ENCODE results near the gene PCED1B.
"Not testable (repeated sequence)": the region's sequence is repeated elsewhere in the genome, so short reads cannot be mapped to it uniquely, and the experiment has no call there.

Gene PCED1B

DNA sequence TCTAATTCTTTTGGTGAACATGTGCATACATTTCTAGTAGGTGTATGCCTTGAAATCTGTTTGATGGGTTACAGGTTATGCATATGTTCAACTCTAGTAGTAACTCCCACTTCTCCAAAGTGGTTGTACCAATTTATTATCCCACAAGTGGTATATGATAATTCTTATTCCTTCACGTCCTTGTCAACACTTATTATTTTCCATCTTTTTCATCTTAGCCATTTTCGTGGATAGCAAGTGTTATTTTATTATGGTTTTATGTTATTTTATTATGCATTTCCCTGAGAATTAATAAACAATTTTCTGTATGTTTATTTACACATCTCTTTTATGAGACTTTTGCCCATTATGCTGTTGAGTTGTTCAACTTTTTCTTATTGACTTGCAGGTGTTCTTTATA, 11.6 kb downstream of the PCED1B start:
- DNase-seq = no peak

DNA sequence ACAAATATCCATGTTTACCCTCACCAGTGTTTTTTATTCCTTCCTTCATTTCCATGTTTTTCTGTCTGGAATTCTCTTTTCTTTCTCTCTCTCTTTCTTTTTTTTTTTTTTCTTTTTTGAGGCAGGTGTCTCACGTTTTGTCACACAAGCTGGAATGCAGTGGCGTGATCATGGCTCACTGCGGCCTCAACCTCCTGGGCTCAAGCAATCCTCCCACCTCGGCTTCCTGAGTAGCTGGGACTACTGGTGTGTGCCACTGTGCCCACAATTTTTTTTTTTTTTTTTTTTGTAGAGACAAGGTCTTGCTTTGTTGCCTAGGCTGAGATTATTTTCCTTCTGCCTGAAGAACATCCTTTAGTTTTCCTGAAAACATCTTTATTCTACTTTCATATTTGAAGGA, 15.4 kb downstream of the PCED1B start:
- no peak for DNase-seq

DNA sequence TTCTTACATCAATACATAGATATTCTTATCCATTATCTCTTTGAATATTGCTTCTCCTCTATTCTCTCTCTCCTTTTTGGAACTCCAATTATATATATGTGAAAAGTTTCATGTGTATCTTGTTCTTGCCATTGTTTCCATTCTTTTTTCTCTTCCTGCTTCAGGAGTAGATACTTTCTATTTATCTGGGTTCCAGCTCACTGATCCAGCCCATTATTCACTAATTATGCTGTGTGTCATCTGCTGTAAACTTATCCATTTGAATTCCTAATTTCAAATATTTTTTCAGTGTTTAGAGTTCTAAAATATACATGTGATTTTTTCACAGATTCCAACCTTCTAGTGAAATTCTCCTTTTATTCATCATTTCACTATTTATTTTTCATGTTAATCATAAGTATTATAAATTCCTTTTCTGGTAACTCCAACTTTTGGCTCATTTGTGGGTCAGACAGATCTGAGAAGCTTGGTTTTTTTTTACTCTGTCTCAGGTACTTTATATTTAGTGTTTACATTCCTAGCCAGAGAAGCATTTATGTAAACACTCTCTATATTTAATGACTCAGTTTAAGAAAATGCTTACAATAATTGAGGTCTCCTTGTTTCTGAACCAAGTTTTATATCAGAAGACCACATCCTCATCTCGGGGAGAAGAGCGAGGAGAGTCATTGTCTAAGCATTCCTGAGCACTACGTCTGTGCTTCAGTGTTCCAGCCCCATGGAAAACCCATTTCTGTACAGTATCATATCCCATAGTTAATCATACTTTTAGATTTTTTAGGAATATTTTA, 16.2 kb downstream of the PCED1B start:
- DNase-seq = no peak

DNA sequence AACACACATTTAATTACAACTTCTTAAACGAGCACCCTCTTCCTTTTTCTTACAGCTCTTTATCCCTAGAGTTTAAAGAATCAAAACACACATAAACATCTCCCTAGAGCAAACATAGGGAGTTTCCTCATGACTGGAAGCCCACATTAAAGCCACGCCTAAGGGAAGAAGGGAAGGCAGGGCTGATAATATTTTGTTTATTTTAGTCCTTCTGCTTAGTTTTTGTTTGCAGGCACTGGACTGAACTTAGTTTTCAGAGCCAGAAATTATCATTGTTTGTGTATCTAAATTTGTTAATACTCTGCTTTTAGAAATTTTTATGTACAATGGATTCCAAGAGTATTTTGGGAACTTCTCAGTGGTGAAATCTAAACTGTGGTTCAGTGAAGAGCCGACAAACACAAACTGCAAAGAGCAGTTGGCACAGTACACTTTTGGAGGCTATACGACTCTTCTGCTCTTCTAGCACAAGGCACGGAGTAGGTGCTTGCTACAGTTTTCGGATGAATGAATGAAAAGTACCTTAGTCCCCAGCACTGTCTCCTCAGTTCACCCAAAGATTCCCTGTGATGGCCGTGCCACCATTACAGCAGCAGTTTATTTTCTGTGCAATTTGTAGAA, 18.0 kb downstream of the PCED1B start:
- DNase-seq = no peak

DNA sequence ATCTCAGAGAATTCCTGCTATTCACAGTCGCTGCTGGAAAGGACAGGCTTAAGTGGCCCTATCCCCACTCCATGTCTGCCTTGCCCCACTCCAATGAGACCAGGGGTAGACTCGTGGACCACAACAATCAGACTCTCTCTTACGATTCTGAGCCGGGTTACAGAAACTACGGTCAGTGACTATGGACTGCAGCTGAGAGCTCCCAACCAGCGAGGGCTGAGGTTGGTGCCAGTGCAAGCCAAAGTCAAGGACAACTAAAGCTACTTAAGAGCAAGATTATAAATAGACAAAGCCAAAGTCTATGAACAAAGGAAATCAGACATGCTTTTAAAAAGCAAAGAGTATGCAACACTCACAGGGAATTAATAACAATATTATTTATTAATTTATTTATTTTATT, 18.7 kb downstream of the PCED1B start:
- no peak for DNase-seq

DNA sequence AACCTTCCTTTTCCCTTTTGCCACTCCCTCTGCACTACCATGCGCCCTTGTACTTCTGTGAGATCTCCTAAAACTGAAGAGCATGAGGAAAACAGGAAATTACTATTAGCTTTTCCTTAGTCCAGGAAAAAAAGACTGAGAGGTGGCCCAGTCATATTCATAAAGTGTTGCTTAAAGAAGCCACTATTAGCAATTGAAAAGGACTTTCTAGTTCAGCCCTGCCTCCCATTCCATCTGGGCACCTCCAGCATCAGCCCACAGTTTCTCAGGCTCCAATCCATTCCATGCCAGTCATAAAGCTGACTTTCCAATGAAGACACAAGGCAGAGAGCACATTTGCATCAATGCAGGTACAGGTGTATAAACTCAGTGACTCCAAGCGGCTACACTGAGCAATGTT, 20.2 kb downstream of the PCED1B start:
- DNase-seq = no peak

DNA sequence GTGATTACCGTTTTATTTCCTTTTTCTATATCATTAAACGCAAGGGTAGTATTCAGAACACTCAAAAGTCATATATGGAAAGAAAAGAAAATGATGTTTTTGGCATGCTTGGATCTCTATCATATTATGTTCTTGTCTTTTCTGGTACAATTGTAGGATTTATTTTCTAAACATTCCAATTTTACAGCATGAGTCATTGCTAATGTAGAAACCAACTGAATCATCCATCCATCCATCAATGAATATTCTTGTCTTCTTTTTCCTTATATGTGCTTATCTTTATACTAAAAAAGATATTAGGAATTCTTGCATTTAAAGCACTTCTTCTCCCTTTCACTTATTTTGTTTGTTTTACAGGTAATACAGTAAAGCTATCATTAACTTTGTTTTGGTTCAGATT, 20.7 kb downstream of the PCED1B start:
- no peak for DNase-seq

DNA sequence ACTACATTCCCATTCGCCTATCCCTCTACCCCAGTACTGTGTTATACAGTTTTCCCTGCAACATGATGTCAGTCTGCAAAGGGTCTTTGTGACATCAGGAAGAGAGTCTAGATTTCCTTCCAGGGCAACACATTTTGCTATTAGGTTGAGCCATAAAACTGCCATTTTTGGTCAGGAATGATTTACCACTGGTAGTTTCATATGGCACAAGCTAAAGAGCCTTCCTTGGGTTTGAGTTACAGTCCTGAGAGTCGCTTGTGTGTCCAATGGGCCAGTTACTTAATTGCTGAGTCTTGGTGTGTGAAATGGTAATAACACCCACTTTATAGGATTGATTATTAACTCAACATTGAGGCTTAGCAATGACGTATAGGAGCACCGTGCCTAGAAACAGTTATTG, 23.0 kb downstream of the PCED1B start:
- DNase-seq = no peak

DNA sequence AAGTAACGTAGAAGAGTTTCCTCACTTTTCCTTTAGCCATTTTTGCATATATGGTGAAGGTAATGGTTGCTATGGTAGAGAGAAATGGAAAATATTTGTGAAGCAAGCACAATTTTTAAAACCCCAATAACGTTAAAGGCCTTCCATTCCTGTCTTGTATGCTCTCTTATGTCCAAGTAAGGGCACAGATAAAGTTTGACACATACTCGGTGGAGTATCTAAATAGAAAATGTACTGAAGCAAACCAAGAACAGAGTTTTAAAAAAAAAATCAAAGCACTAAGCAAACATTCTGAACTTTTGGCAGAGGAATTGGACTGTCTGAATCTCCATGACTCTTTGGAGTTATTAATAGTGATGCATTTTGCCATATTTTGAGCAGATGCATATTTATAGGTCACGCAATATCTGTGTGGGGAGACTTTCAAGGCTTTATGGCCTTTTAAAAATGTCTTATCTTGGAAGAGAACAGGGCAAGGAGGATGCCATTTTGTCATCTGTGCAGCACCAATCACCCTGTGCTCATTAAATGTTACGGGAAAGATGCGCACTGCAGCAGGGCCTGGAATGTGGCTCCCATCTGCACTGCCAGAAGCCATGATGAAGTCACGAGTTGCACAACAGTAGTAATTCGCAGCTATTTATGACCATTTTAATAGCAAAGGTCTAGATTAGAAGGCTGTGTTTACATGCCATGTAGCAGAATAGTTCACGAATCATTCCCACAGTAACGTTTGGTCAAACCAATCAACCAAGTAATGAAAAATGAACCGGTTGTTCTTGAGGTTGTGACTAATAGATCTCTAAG, 23.6 kb downstream of the PCED1B start:
- no peak for DNase-seq

DNA sequence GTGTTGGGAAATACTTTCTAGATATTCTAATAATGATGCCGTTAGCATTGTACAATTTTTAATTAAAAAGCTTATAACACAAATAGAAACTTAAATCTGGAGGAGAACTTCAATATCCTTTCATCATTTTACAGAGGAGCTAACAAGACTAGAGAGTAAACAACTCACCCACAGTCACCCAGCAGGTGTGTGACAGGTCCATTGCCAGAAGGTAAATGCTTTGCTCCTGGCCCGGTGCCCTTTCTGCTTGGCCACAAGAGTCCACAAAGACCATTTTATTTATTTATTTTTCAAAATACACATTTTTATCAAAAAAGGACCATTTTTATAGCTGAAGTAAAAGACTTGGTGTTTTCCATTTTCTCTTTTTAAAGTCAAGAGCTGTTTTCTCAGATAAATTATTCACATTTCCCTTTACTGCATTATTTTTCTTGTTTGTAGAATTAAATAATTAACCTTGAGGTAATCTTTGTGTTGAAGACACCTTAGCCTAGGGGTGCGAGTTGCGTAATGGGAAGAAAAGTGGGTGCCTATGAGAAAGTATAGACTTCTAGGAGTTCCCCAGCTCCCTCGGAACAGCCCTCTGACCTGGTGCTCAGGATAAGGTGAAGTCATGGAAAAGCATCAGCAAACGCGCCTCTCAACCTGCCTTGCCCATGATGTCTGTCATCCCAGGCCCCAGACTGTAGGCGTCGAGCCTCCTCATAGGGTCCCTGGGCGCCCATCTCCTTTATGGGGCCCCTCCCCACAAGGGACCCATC, 26.7 kb downstream of the PCED1B start:
- DNase-seq = no peak

DNA sequence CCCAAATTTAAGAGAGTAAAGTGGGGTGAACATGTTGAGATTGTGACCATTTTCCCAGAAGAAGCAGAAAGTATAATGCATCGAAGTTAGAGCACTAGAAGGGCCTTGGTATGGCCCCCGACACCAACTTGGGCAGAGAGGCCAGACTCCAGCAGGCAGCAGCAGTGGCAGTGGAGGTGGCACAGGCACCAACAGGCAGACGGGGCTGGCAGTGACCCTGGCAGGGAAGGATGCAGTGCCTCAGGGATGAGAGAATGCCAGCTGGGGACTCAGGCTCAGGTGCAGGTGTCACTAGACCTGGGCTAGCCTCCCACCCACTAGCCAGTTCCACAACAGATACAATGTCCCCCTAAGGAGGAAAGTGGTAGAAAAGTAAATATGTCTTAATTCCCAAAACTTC, 28.0 kb downstream of the PCED1B start:
- DNase-seq = no peak

DNA sequence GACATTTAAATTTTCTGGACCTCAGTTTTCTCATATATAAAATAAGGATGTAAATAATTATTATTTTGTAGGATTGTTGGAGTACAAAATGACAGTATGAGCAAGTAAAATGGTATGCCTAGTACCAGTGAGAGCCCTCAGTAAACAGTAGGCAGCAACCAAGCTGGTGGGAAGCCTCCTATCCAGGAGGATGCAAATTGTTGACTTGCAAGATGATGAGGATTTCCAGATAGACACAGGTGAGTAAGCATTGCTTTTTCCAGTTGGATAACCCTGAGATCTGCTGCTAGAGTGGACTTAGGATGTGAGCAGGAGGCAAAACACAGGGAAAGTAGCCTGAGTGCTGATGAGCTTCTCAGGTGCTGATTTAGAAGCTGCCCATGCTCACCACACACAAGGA, 28.5 kb downstream of the PCED1B start:
- no peak for DNase-seq

DNA sequence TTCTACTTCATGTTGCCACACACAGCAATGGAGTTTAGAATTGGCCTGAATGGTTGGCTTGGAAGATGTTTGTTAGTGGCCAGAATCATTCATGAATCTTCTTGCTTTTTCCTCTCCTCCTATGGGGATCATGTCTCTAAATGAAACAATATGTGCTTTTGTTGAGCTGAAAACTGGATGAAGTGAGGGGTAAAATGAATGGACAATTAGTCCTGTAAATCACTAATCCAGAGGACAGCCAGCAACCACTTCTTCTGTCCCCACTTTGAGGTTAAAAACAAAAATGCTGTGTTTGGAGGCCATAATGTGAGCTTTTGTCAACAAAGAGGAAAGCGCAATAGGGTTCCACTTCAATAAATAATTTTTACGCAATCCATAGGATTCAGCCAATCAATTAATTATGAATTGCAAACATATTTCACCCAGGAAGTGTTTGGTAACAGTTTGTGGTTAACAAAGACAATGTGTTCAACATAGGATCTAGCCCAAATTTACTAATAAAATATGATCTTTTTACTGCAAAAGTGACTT, 30.7 kb downstream of the PCED1B start:
- DNase-seq = no peak

DNA sequence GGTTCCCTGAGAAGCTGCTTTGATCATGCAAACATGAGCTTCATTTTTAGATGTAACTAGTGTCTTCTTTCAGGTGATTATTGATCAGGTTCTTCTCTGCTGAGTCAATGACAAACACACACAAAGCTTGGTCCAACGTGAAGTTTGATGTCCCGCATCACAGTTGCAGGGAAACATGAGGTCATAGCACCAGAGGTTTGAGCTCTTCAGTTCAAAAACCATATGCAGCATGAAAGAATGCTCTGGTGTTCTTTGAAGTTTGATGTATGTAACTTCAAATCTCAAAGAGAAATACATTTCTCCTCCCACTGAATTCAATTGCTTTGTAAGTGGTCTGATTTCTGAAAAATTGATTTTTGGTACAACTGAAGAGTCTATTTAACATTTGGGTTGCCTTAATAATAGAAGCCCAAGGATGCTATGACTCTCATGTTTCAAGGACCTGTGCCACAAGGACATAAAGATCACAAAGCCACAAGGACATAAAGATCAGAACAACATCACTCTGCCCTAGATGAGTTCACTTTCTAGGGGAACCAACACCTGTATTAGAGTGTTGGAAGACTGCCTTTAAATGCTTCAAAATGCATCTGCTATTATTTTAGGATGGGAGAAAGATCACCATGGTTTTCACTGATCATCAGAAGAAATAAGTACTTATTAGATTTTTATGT, 31.4 kb downstream of the PCED1B start:
- no peak for DNase-seq

DNA sequence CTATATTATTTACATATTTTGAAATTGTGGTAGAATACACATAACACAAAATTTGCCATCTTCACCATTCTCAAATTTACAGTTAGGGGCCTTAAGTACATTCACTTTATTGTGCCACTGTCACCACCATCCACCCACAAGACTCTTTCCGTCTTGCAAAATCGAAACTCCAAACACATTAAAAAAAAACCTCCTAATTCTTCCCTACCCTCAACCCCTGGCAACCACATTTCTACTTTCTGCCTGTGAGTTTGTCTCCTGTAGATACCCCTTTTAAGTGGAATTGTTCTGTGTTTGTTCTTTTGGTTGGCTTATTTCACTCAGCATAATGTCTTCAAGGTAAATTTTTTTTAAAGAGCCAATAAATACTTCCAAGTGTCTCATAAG, 32.0 kb downstream of the PCED1B start:
- no peak for DNase-seq

DNA sequence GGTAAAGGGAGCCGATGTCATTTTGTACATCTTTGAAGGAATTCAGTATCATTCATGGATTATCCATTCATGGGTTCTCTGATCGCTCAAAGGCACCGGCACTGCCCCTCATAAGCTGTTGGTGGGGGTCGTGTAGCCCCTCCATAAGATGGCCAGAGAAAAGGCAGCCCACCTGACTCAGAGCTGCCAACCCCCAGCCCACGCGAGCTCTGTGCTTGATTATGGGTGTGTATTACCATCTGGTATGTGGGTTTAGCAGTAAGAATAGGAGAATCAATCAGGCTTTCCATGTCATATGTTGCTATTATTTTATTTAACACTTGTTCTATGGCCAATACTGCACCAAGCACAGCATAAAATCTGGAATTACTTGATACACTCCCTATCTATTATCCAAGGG, 32.4 kb downstream of the PCED1B start:
- no peak for DNase-seq

DNA sequence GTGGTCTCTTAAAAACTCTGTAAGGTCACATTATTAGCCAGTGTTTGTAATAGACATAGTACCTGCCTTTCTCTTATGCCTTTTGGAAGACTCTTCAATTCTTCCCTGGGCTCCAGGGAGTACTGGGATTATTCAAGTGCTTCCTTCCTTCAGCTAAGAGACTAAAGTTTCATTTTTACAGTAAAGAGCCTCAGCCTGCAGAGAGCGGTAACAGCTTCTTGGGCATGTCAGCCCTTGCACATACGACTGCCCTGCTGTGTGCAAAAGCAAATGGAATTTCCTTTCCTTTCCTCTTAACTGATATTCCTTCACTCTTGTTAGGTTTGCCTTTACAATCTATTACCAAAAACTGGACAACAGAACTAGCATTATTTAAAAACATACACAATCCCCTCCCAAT, 33.3 kb downstream of the PCED1B start:
- no peak for DNase-seq

DNA sequence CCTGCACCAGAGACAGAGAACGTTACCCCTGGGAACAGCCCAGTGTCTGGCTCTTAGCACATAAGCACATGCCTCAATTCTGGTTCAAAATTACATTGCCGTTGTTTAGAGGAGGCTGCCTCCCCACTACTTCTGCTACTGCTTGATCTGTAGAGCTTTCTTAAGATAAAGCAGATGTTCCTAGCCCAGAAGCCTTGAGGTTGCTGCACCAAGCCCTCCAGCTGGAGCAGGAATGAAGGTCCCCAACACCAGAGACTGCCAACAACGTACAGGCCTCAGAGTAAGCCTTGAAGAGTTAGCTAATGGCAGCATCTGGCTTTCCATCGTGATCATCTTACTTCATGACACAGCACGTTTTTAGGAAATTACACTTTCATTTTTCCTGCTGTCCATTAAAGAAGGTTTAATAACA, 35.1 kb downstream of the PCED1B start:
- no peak for DNase-seq

DNA sequence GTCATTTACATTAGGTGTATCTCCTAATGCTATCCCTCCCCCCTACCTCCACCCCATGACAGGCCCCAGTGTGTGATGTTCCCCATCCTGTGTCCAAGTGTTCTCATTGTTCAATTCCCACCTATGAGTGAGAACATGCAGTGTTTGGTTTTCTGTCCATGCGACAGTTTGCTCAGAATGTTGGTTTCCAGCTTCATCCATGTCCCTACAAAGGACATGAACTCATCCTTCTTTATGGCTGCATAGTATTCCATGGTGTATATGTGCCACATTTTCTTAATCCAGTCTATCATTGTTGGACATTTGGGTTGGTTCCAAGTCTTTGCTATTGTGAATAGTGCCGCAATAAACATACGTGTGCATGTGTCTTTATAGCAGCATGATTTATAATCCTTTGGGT, 37.9 kb downstream of the PCED1B start:
- DNase-seq = not testable (repeated sequence)

DNA sequence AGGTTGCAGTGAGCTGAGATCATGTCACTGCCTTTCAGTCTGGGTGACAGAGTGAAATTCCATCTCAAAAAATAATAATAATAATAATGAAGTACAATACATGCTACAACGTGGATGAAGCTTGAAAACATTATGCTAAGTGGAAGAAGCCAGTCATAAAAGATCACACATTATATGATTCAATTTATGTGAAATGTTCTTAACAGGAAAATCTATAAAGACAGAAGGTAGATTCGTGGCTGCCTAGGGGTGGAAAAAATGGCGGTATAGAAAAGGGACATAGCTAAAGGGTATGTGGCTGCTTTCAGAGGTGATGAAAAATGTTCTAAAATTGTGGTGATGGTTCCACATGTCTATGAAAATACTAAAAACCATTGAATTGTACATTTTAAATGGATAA, 41.3 kb downstream of the PCED1B start:
- DNase-seq = no peak

DNA sequence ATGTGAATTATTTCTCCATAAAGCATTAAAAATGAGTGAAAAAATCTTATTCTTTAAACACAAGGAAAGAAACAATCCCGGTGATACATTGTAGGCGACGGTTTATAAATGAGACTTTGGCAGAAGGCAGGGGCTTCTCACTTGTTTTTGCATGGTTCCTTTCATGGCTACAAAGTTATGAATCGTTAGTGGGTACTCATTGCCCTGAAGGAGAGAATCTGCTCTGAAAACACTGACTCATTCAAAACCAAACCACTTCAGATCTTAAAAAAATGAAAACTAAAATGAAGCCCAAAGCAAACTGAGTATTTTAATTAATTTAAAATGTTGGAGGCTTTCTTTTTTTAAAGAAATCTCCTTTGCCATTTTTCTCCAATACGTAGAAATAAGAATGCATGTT, 41.7 kb downstream of the PCED1B start:
- no peak for DNase-seq

DNA sequence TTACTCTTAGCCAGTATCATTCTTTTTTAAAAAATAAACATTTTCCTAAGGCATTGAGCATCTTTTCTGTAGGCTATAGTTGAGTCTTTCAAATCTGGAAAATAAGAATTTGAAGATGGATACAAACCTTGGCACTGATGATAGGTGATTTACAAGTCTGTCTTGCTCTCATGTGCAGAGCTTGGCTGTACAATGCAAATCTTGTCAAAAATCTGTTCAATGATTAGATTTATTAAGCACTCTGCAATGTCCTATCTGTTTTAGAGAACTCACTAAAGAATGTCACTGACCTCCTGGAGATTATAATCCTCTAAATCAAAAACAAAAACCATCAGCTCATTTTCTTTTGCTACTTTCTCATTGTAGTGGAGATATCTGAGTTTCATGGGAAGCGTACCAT, 43.2 kb downstream of the PCED1B start:
- DNase-seq = no peak

DNA sequence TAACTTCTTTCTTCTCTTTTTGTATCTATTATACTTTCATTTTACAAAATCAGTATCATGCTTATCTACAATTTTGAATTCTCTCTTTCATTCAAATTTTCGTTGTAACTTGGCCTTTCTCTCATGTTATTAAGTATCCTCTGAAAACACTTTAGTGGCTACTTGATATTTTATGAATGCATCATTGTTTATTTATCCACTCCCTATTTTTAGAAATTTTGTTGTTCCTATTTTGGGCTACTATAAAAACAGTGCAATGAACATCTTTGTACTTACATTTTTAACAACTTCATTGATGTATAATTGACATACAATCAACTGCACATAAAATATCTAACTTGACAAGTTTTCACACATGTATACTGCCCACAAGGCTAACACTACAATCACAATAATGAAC, 44.3 kb downstream of the PCED1B start:
- no peak for DNase-seq

All from NCI-H2171 treated with DMSO at 0.1 percent for 48 hours (cell line).